Neural progenitor cell (in vitro differentiated cells): Measurements from ENCODE around the gene NDST1.

Experiments used
- EZH2 ChIP-seq: fragments of 200-600 bp; sonication (generic); IDR thresholded peaks from 2 replicates; pipeline ENCODE4 v1.6.1; 2017; ENCODE audit warnings: antibody characterized with exemption, mild to moderate bottlenecking, moderate library complexity
- EZH2phosphoT487 ChIP-seq: fragments of 200-600 bp; sonication (generic); IDR thresholded peaks from 2 replicates; pipeline ENCODE4 v1.6.1; 2017; ENCODE audit warnings: antibody characterized with exemption
- TF ChIP-seq, protein P1 (sequence below): fragments of 200-600 bp; sonication (generic); IDR thresholded peaks from 2 replicates; pipeline ENCODE4 v1.5.1; 2017; ENCODE audit warnings: antibody characterized with exemption, mild to moderate bottlenecking

GRCh38 chr5:150481708-150481965 lies 26.3 kb upstream of the NDST1 start:
- TF ChIP-seq EZH2 (no peak), EZH2phosphoT487 (no peak)
- TF ChIP-seq, protein P1, sequence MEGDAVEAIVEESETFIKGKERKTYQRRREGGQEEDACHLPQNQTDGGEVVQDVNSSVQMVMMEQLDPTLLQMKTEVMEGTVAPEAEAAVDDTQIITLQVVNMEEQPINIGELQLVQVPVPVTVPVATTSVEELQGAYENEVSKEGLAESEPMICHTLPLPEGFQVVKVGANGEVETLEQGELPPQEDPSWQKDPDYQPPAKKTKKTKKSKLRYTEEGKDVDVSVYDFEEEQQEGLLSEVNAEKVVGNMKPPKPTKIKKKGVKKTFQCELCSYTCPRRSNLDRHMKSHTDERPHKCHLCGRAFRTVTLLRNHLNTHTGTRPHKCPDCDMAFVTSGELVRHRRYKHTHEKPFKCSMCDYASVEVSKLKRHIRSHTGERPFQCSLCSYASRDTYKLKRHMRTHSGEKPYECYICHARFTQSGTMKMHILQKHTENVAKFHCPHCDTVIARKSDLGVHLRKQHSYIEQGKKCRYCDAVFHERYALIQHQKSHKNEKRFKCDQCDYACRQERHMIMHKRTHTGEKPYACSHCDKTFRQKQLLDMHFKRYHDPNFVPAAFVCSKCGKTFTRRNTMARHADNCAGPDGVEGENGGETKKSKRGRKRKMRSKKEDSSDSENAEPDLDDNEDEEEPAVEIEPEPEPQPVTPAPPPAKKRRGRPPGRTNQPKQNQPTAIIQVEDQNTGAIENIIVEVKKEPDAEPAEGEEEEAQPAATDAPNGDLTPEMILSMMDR: no peak
